GM19324 (cell line): Measurements from ENCODE around the gene SYT2.
"Not testable (repeated sequence)": the region's sequence is repeated elsewhere in the genome, so short reads cannot be mapped to it uniquely, and the experiment has no call there.

ENCODE experiments used
- ATAC-seq: cut with Tn5 transposase; IDR thresholded peaks from one replicate; pipeline ENCODE4 v1.9.1; 2021; ENCODE audit warnings: mild to moderate bottlenecking, moderate library complexity; ENCODE audit not compliant: unreplicated experiment, low FRiP score

Gene SYT2

DNA sequence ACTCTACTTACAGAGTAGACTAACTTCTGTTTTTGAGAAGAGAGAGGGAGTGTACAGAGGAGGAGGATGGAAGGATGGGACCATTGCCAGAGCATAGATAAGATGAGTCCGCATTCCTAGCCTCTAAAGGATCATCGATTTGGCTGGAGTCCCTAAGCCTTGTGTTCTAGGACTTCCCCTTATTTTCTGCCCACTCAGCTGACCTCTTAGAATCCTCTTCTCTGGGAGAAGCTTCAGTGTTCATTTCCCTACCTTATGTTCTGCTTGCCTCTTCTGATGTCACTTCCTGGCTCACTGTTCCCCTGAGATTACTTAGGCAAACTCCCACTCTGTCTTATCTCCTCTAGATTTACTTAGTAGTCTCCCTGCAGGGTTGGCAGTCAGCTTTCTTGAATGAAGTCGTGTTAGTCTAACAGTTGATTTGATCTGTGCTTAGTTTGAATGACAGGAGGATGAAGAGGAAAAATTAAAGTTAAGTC, 156.7 kb downstream of the SYT2 start:
- ATAC-seq, result no peak

GRCh38 chr1:202553078-202553477, 157.2 kb downstream of the SYT2 start:
- not testable (repeated sequence) for ATAC-seq

GRCh38 chr1:202552615-202553014, 157.6 kb downstream of the SYT2 start:
- not testable (repeated sequence) for ATAC-seq

DNA sequence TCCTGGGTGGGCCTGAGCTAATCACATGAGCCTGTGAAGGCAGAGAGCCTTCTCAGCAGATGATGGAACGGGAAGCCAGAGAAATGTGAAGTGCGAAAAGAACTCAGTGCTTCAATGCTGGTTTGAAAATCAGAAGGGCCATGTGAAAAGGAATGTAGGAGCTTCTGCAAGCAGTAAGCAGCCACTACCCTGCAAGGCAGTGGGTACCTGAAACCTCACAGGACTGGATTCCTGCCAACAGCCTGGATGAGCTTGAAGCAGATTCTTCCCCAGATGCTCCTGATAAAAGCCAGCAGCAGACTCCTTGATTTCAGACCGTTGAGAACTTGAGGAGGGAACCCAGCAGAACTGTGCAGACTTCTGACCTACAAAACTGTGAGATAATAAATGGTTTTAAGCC, 158.6 kb downstream of the SYT2 start:
- no peak for ATAC-seq

DNA sequence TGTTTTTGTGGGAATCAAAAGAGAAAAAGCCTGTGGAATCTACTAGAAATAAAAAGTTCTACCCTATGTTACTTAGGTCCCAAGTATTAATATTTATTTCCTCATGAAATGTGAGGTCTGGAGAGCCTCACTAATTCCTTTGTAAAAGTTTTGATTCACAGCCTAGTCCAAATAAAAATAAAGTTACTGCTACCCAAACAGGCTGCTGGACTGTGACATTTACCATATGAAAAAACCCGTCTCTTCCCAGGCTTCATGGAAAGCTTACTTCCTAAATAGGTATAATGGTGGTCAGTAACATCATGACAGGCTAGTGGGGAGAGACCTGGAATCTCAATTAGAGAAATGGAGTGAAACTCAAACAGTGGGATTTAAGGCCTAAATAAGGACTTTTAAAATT, 160.2 kb downstream of the SYT2 start:
- not testable (repeated sequence) for ATAC-seq

DNA sequence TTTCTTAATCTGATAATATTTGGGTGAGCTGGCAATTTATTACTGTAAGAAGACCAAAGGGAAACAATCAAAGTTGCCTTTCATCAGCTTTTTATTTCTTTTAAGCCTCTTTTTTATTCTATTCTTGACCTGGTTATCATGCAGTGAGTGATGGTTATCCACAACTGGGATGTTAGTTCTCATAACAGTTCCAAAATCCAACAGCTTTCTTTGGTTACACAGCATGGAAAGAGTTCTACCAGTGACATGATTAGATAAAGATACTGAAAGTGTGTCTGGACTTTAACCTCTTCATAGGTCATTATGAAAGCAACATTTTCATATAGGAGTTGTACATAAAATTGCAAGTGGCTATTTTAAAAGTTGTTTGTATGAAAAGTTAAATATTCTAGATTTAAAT, 163.0 kb downstream of the SYT2 start:
- no peak for ATAC-seq

- peak; percentile 63 for ATAC-seq
Observed at GRCh38 chr1:202546796-202547195, 163.5 kb downstream of the SYT2 start.

DNA sequence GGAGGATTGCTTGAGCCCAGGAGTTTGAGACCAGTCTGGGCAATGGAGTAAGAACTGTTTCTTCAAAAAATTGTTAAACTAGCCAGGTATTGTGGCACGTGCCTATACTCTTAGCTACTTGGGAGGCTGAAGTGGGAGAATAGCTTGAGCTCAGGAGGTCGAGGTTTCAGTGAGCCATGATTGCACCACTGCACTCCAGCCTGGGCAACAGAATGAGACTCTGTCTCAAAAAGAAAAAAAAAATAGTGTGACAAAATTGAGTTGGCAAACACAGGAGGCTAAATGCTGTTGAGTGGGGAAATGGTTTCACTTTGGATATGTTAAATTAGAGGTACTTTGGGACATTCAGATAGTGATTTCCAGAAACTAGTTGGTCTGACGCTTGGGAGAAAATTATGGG, 163.9 kb downstream of the SYT2 start:
- not testable (repeated sequence) for ATAC-seq

DNA sequence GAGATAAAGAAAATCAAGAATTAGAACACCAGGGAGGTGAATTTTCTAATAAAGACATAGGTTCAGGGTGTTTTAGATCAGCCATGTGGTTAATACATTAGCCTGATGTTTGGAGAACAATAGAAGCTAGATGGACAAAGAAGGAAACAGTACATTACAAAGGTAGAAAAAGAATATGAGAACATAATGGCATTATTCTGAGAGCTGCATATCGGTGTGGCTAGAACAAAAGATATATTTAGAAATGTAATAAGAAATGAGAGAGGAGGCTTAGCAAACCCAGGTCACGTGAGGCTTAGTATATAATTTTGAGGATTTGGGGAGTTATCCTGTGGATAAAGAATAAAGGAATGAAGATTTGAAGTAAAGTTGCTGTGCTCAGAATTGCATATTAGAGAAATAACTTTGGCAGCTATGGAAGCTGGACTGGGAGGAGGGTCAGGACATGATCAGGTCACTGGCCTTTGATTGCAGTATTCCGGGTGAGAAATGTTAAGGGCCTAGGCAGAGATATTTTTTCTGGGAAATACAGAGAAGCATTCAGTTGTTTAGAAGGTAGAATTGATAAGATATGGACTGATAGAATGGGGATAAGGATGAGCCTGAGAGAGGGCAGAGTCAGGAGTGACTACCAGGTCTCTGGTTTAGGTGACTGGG, 164.5 kb downstream of the SYT2 start:
- not testable (repeated sequence) for ATAC-seq

- ATAC-seq, result not testable (repeated sequence)
Observed at GRCh38 chr1:202544766-202545449, 165.3 kb downstream of the SYT2 start.

DNA sequence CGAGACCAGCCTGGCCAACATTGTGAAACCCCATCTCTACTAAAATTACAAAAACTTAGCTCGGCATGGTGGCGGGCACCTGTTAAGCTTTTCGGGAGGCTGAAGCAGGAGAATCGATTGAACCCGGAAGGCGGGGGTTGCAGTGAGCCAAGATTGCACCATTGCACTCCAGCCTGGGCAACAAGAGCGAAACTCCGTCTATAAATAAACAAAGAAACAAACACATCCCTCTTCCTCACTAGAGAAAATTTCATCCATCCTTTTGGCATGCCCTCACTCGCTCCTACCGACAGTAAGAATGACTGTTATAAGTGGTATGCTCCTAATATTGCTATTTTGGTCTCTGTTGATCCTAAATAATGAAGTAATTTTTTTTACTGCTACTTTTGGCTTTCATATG, 166.7 kb downstream of the SYT2 start:
- ATAC-seq, result not testable (repeated sequence)

GRCh38 chr1:202542415-202542814, 167.8 kb downstream of the SYT2 start:
- ATAC-seq, result not testable (repeated sequence)

GRCh38 chr1:202540858-202541257, 169.4 kb downstream of the SYT2 start:
- not testable (repeated sequence) for ATAC-seq
